Myometrial cell (primary cell): ENCODE data around the gene FAM135A. TPM values are rescaled to one million over a fixed set of nuclear protein-coding genes. Genes with fewer than 3 reads are reported as not detected.

ENCODE experiments used
- total RNA-seq: library from RNA; depleted of rRNA; stranded (reverse); fragments of >200 nt; gene quantifications from 2 replicates; pipeline ENCODE4 v1.2.3, GENCODE V29; 2015

Gene FAM135A
- 3.2 and 5.2 TPM in 2 replicates for total RNA-seq

DNA sequence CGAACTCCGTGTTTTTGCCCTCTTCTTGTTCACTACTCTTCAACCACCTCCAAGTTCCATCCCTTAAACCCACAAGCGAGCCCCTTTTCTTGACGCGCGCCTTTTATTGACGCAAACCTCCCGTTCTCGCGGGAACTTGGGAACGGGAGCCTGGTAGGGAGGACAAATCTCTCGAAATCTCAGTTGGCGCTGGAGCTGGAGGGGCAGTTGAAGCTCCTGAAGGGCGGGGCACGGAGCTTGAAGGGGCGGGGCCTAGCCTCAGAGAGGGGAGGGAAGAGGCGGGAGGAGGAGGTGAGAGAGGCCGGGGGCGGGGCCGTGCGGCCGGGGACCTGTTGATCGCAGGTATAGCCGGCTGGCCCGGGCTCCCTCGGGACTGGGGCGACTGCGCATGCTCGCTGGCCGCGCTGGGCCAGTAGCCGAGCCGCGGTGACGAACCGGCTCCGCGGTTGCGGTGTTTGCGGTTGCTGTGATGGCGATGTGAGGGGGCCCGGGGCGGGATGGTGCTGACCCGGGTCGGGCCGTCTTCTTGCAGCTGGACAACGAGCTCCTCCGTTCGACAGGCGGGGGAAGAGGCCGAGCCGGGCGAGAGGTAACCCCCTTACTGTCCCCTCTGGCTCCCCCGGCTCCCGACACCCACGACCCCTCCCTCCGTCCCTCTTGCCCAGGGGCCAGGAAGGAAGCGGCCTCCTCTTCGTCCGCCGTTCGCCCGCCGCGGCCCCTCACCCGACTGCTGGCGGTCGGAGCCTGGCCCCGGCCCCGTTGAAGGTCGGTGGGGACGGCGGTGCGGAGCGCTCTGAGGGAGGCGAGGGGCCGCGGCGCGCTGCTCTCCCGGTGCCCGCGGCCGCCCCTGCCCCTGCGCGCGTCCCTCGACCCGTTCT is at the start of gene FAM135A:
FAM135A (plus strand) TSS at position 395 of the 878 bp plus-strand sequence. CDS start 14,835 bp downstream, outside the sequence.

DNA sequence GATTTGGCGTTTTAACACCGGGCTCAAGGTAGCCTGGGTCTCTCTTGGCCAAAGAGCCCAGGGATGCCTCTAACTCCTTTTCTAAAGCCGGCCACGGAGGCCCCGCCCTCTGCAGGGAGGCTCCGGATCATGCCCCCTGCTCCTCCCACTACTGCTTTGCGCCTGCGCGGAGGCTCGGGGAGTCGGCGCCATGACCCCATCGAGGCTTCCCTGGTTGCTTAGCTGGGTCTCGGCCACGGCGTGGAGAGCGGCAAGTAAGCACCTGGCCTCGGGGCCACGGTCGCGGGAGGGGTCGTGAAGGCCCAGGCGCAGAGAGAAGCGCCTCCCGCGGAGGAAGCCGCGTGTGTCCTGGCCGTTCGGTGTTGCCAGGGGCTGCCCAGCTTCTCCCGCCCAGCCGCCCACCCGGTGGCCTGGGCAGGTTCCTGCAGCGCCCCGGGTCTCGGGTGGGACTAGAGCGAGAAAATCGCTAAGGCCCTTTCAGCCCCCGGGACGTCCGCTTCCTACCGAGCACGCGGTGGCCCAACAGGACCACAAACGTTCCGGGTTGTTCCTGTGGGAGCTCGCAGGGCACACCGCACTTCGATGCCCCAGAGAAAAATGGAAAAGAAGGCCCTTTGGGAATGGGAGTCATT is 153.6 kb downstream of the FAM135A start, which contains the start of gene SDHAF4:
SDHAF4 (plus strand) TSS at position 180 of the 632 bp plus-strand sequence; CDS start at position 191, 11 bp downstream.

Other genes starting within 250 kb of the FAM135A start
- gene COL9A1, start 110.4 kb upstream of the FAM135A start, total RNA-seq = not detected in 2 replicates
- 7.4 and 9.8 TPM in 2 replicates for gene SDHAF4, start 153.4 kb downstream of the FAM135A start, total RNA-seq